ENCODE results near the gene SLC1A6.

GRCh38 chr19:14941189-14941588, 38.5 kb downstream of the SLC1A6 start, which contains the start of gene OR7C2:
- no peak for TF ChIP-seq CTCF (conservative IDR thresholded peaks at IDR 0.05)
- TF ChIP-seq EZH2 (IDR thresholded peaks at IDR 0.05; ENCODE audit: low read depth): no peak

All from PC-9 (cell line).